Middle frontal gyrus (tissue), 1 donor: ENCODE results near the gene P3H1.
"Not testable (repeated sequence)": the region's sequence is repeated elsewhere in the genome, so short reads cannot be mapped to it uniquely, and the experiment has no call there.

Experiments
- DNase-seq: peaks from one replicate; pipeline ENCODE4 v3.0.0-alpha.2; 2015; ENCODE audit warnings: low spot score; ENCODE audit errors: extremely low spot score

Gene P3H1

GRCh38 chr1:42766741-42767509 lies at the start of gene P3H1, which contains the start of gene C1orf50:
Gene P3H1, minus strand, starts transcription at chr1:42767028. Its CDS starts 57 bp downstream, at chr1:42766971.
Gene C1orf50, plus strand, starts transcription at chr1:42767249. Its CDS starts 63 bp downstream, at chr1:42767312.
- DNase-seq = peak; percentile 100

- DNase-seq = no peak
Measured at GRCh38 chr1:42815941-42816584, 49.2 kb upstream of the P3H1 start.

- not testable (repeated sequence) for DNase-seq
Measured at GRCh38 chr1:42814815-42815214, 48.0 kb upstream of the P3H1 start.

- DNase-seq = no peak
Measured at GRCh38 chr1:42807056-42807668, 40.3 kb upstream of the P3H1 start.

- no peak for DNase-seq
Measured at GRCh38 chr1:42806593-42806992, 39.8 kb upstream of the P3H1 start.

- DNase-seq = no peak
Measured at GRCh38 chr1:42806171-42806570, 39.3 kb upstream of the P3H1 start.

- no peak for DNase-seq
Measured at GRCh38 chr1:42801832-42802473, 35.1 kb upstream of the P3H1 start.

GRCh38 chr1:42797979-42798378 lies 31.2 kb upstream of the P3H1 start:
- no peak for DNase-seq

- DNase-seq = no peak
Measured at GRCh38 chr1:42797414-42797813, 30.6 kb upstream of the P3H1 start.

- DNase-seq = no peak
Measured at GRCh38 chr1:42793824-42794223, 27.0 kb upstream of the P3H1 start.

GRCh38 chr1:42788021-42788420 lies 21.2 kb upstream of the P3H1 start:
- no peak for DNase-seq

- DNase-seq = no peak
Measured at GRCh38 chr1:42786097-42786496, 19.3 kb upstream of the P3H1 start.

GRCh38 chr1:42784946-42785693 lies 18.3 kb upstream of the P3H1 start, which contains the start of gene TMEM269:
Gene TMEM269, plus strand, starts transcription at chr1:42784991. Its CDS starts 4,903 bp downstream, at chr1:42789894.
- DNase-seq = no peak

- no peak for DNase-seq
Measured at GRCh38 chr1:42784547-42784945, 17.7 kb upstream of the P3H1 start.

- DNase-seq = no peak
Measured at GRCh38 chr1:42783092-42783491, 16.3 kb upstream of the P3H1 start.

GRCh38 chr1:42780176-42780575 lies 13.3 kb upstream of the P3H1 start:
- DNase-seq = no peak

- no peak for DNase-seq
Measured at GRCh38 chr1:42779725-42780124, 12.9 kb upstream of the P3H1 start.

- DNase-seq = peak; percentile 11
Measured at GRCh38 chr1:42777852-42778251, 11.0 kb upstream of the P3H1 start.

GRCh38 chr1:42776502-42776901 lies 9.7 kb upstream of the P3H1 start:
- DNase-seq = no peak

- DNase-seq = no peak
Measured at GRCh38 chr1:42774928-42775526, 8.2 kb upstream of the P3H1 start.

- DNase-seq = no peak
Measured at GRCh38 chr1:42773420-42773819, 6.6 kb upstream of the P3H1 start.
